Vagina (tissue), 2 donors: ENCODE results near the gene SBK2.

Experiments
- CTCF ChIP-seq, 3 experiments: fragments of 450-650 bp in 2 of 3; fragments of 200-600 bp in 1 of 3; sonication (generic) in 1 of 3; IDR thresholded peaks; one replicate each; pipeline ENCODE4 v1.5.1; 2017 to 2019; ENCODE audit warnings: antibody characterized with exemption in 3 of 3, mild to moderate bottlenecking in 2 of 3, moderate library complexity in 2 of 3
- POLR2A ChIP-seq, 2 donors: fragments of 450-650 bp; IDR thresholded peaks; one replicate each; pipeline ENCODE4 v1.6.1; 2017; ENCODE audit warnings: antibody characterized with exemption in 2 of 2, mild to moderate bottlenecking in 2 of 2, moderate library complexity in 2 of 2

- TF ChIP-seq CTCF (IDR thresholded peaks at IDR 0.05) (no peak), POLR2A (IDR thresholded peaks at IDR 0.05) (no peak)
Observed at GRCh38 chr19:55566823-55567222, 29.9 kb upstream of the SBK2 start.
